GM23338 (cell line): ENCODE data around the gene LRSAM1. TPM values are rescaled to one million over a fixed set of nuclear protein-coding genes. Genes with fewer than 3 reads are reported as not detected.

Experiments
- ATAC-seq: fragments of 200-7000 bp; cut with Tn5 transposase; 3 replicates; pipeline ENCODE4 v1.9.1; 2020
- DNase-seq: peaks from one replicate; pipeline ENCODE4 v3.0.0-alpha.2; 2015; ENCODE audit warnings: low spot score
- H2AFZ ChIP-seq: fragments of 200-600 bp; sonication (generic); 2 replicates; pipeline ENCODE4 v1.8.0; 2016; ENCODE audit warnings: antibody characterized with exemption, mild to moderate bottlenecking, moderate library complexity
- H3F3A ChIP-seq: fragments of 200-600 bp; sonication (generic); replicated peaks from 2 replicates; pipeline ENCODE4 v1.8.0; 2017; ENCODE audit warnings: antibody characterized with exemption, mixed run types, low read depth
- H3K27ac ChIP-seq: fragments of 200-600 bp; sonication (generic); 2 replicates; pipeline ENCODE4 v1.6.1; 2016; ENCODE audit warnings: low read depth
- H3K27me3 ChIP-seq: fragments of 200-600 bp; sonication (generic); 2 replicates; pipeline ENCODE4 v1.8.0; 2016; ENCODE audit warnings: mild to moderate bottlenecking, mixed run types, moderate library complexity; ENCODE audit not compliant: insufficient read depth
- H3K36me3 ChIP-seq: fragments of 200-600 bp; sonication (generic); 2 replicates; pipeline ENCODE4 v1.8.0; 2016; ENCODE audit warnings: mild to moderate bottlenecking; ENCODE audit not compliant: insufficient read depth
- H3K4me1 ChIP-seq: fragments of 200-600 bp; sonication (generic); 2 replicates; pipeline ENCODE4 v1.8.0; 2016; ENCODE audit warnings: mild to moderate bottlenecking, moderate library complexity; ENCODE audit not compliant: insufficient read depth
- H3K4me2 ChIP-seq: fragments of 200-600 bp; sonication (generic); 2 replicates; pipeline ENCODE4 v1.7.1; 2017; ENCODE audit warnings: mixed run types
- H3K4me3 ChIP-seq: fragments of 200-600 bp; sonication (generic); 2 replicates; pipeline ENCODE4 v1.6.1; 2016; ENCODE audit warnings: mixed run types
- H3K79me2 ChIP-seq: fragments of 200-600 bp; sonication (generic); replicated peaks from 2 replicates; pipeline ENCODE4 v1.8.0; 2017; ENCODE audit warnings: mild to moderate bottlenecking; ENCODE audit not compliant: insufficient read depth
- H3K9me2 ChIP-seq: fragments of 200-600 bp; sonication (generic); 2 replicates; pipeline ENCODE4 v1.8.0; 2017; ENCODE audit not compliant: insufficient read depth
- H4K20me1 ChIP-seq: fragments of 200-600 bp; sonication (generic); replicated peaks from 2 replicates; pipeline ENCODE4 v1.8.0; 2017; ENCODE audit warnings: mild to moderate bottlenecking; ENCODE audit not compliant: insufficient read depth
- H3K27ac Mint-ChIP-seq: 2 replicates; pipeline ENCODE4 v1.8.0; 2020; ENCODE audit warnings: inconsistent platforms, mild to moderate bottlenecking, moderate library complexity, mixed read lengths
- H3K27me3 Mint-ChIP-seq: 3 replicates; pipeline ENCODE4 v1.8.0; 2022; ENCODE audit warnings: low read depth, mild to moderate bottlenecking, moderate library complexity, mixed read lengths, inconsistent platforms; ENCODE audit not compliant: insufficient read depth, poor library complexity
- H3K36me3 Mint-ChIP-seq: 3 replicates; pipeline ENCODE4 v1.8.0; 2021; ENCODE audit warnings: low read depth, mild to moderate bottlenecking, inconsistent platforms, moderate library complexity, mixed read lengths
- H3K4me1 Mint-ChIP-seq: 3 replicates; pipeline ENCODE4 v1.8.0; 2020; ENCODE audit warnings: mild to moderate bottlenecking, inconsistent platforms, mixed read lengths
- H3K4me3 Mint-ChIP-seq: 3 replicates; pipeline ENCODE4 v1.8.0; 2021; ENCODE audit warnings: moderate library complexity, mild to moderate bottlenecking, inconsistent platforms, mixed read lengths
- H3K9me3 Mint-ChIP-seq: 3 replicates; pipeline ENCODE4 v1.8.0; 2020; ENCODE audit warnings: moderate library complexity, mild to moderate bottlenecking, inconsistent platforms, mixed read lengths
- CTCF ChIP-seq, 2 experiments: fragments of 200-600 bp in 1 of 2; sonication (generic) in 1 of 2; conservative IDR thresholded peaks; 2 replicates each; pipeline versions ENCODE4 v1.5.1 to v1.6.1; 2016 to 2017; ENCODE audit warnings: antibody characterized with exemption in 2 of 2, low read depth in 2 of 2, mild to moderate bottlenecking in 2 of 2, moderate library complexity in 1 of 2
- EZH2 ChIP-seq: fragments of 200-600 bp; sonication (generic); IDR thresholded peaks from one replicate; pipeline ENCODE4 v1.8.0; 2017; ENCODE audit warnings: antibody characterized with exemption, mild to moderate bottlenecking, low read depth; ENCODE audit not compliant: unreplicated experiment
- EZH2phosphoT487 ChIP-seq: fragments of 200-600 bp; sonication (generic); IDR thresholded peaks from one replicate; pipeline ENCODE4 v1.8.1; 2018; ENCODE audit warnings: antibody characterized with exemption; ENCODE audit not compliant: unreplicated experiment
- NANOG ChIP-seq: IDR thresholded peaks from 2 replicates; pipeline ENCODE4 v1.6.1; 2016; ENCODE audit warnings: antibody characterized with exemption, borderline replicate concordance
- STAT1 ChIP-seq: IDR thresholded peaks from one replicate; pipeline ENCODE4 v1.6.1; 2016; ENCODE audit warnings: antibody characterized with exemption; ENCODE audit not compliant: unreplicated experiment
- ZNF114 ChIP-seq: fragments of 250-450 bp; sonication (Bioruptor Pico); IDR thresholded peaks from 2 replicates; pipeline ENCODE4 v1.5.0; 2020; ENCODE audit warnings: mild to moderate bottlenecking, moderate library complexity
- ZNF331 ChIP-seq: fragments of 250-450 bp; sonication (Bioruptor Pico); IDR thresholded peaks from 2 replicates; pipeline ENCODE4 v1.5.0; 2020; ENCODE audit warnings: low read depth, mild to moderate bottlenecking, moderate library complexity
- ZNF462 ChIP-seq: fragments of 250-450 bp; sonication (Bioruptor Pico); IDR thresholded peaks from 2 replicates; pipeline ENCODE4 v1.5.0; 2020; ENCODE audit warnings: mild to moderate bottlenecking, moderate library complexity
- polyA plus RNA-seq: library from polyadenylated mRNA; unstranded; fragments of >200 nt; fragmentation: Nextera tagmentation; extraction: Ambion mirVana; gene quantifications from 2 replicates; pipeline ENCODE4 v1.2.1, GENCODE V29; 2016
- total RNA-seq: library from RNA; depleted of rRNA; stranded (reverse); fragments of >200 nt; shearing (Covaris generic); gene quantifications from 2 replicates; pipeline ENCODE4 v1.2.3, GENCODE V29; 2014

Gene LRSAM1
- total and polyA plus RNA-seq, 2 experiments from 2014 or later = 12.8 to 21.9 TPM

- TF ChIP-seq ZNF462 (CRISPR knock-in tag) (no peak), ZNF114 (CRISPR knock-in tag) (no peak), EZH2 (no peak), NANOG (no peak), EZH2phosphoT487 (no peak)
These were observed 55.0 kb downstream of the LRSAM1 start (continued) for GRCh38 chr9:127506117-127506813.

DNA sequence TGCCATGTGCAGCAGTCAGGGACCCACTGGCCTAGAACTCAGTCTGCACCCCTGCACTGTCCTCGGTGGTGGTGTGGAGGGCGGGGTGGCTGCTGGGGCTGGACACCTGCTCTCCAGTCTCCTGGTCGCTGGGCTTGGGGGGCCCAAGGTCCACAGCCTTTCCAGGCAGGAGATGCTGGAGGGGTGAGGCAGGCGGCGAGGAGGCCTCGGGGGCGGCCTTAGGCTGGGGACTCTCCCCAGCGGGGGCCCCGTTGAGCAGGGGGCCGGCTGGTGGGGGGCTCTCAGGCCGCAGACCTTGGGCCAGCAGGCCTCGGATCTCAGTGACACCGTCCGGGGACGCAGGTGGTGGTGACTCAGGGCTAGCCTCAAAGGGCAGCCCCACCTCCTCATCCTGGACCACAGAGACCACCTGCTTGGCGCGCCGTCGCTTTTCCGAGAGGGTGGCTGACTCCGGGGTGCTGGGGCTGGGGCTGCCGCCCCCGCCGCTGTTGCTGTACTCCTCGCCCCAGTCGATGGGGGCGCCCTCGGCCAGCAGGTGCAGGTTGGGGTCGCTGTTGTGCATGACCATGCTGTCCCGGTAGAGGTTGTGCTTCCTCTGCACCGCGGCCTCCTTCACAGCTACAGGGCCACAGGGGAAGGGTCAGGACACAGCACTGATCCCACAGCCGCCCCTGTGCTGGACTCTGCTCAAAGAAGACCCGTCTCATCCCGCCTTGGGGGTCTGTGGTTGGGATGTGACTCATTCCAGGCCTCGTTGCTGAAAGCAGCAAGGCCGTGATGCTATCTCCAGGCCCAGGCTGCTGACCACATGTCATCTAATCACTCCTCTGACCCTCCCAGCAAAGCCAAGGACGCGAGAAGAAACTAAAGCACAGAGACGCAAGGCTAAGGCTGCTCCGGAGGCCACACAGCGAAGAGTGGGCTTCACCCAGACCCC lies 55.8 kb downstream of the LRSAM1 start:
- Mint-ChIP-seq H3K36me3 (peaks cover 3% of the 10 kb centered on the region; the same call in 1 of the 3 replicates), H3K27ac (no peak overlapping the region), H3K4me1 (peaks cover 8% of the 10 kb centered on the region), H3K27me3 (peaks cover 6% of the 10 kb centered on the region), H3K4me3 (no peak overlapping the region), H3K9me3 (no peaks in the 10 kb centered on the region)
- peaks cover 6% of the 10 kb centered on the region; the same call in 1 of the 2 replicates for H3F3A ChIP-seq
- no peaks in the 10 kb centered on the region for H3K4me1 ChIP-seq
- DNase-seq = no peak
- no peak for ATAC-seq
- H3K27ac ChIP-seq = no peak overlapping the region
- no peaks in the 10 kb centered on the region for H3K79me2 ChIP-seq
- no peak overlapping the region for H2AFZ ChIP-seq
- no peak overlapping the region for H3K4me3 ChIP-seq
- no peaks in the 10 kb centered on the region for H3K27me3 ChIP-seq
- TF ChIP-seq STAT1 (no peak), ZNF331 (CRISPR knock-in tag) (no peak), CTCF (conservative IDR thresholded peaks at IDR 0.05; ENCODE audit: low read depth in 2 of 2) (peak in 1 of 2 experiments; percentile 30; a peak in 1 of 4 replicates)
- no peak overlapping the region for H3K4me2 ChIP-seq
- no peaks in the 10 kb centered on the region for H4K20me1 ChIP-seq
- H3K9me2 ChIP-seq = no peaks in the 10 kb centered on the region
- no peaks in the 10 kb centered on the region for H3K36me3 ChIP-seq
